ENCODE data around the gene UNCX. TPM values are rescaled to one million over a fixed set of nuclear protein-coding genes. Genes with fewer than 3 reads are reported as not detected.

Gene UNCX
- total RNA-seq, 1 experiment from 2014 or later: not detected

DNA sequence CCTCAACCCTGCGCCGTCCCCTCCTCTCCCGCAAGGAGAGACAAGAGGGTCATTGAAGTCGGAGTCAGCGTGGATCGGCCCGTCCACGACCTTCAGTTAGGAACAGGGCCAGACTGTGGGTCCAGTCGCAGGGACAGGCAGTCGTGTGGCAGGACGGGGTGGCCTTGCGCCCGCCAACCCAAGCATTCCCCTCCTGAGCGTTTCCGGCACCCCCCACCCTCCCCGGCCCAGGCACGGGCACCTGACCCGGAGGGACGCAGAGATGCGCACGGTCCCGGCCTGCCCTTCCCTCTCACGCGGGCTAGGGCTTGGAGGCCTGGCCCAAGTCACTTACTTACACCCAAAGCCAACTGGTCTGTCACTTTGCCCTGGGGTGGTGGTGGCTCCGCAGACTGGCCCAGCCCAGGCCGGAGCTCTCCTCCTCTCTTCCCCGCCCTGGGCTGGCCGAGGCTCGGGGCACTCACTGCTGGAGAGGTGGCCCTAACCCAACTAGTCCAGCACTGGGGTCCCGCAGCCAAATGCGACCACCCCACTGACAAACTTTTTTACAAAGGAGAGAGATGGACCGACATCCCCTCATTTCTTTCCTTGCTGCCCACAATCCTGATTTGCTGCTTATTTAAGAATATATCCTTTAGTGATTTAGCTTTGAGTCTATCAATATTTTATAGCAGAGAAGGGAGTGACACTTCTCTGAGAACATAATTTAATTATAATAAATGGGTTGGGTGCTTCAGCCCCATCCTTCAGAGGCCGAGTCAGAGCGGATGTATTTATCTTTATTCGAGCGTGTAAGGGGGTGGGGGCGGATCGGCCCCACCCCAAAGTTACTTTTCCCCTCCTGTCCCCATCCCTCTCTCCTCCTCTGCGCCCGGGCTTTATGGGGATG is 1.2 kb upstream of the UNCX start:
- DNase-seq (ENCODE audit: low spot score): no peak

- no peak for DNase-seq (ENCODE audit: low spot score)
These were observed 587 bp upstream of the UNCX start for GRCh38 chr7:1232103-1232466.

GRCh38 chr7:1233333-1234048 is 819 bp downstream of the UNCX start:
- DNase-seq (ENCODE audit: low spot score): no peak

DNA sequence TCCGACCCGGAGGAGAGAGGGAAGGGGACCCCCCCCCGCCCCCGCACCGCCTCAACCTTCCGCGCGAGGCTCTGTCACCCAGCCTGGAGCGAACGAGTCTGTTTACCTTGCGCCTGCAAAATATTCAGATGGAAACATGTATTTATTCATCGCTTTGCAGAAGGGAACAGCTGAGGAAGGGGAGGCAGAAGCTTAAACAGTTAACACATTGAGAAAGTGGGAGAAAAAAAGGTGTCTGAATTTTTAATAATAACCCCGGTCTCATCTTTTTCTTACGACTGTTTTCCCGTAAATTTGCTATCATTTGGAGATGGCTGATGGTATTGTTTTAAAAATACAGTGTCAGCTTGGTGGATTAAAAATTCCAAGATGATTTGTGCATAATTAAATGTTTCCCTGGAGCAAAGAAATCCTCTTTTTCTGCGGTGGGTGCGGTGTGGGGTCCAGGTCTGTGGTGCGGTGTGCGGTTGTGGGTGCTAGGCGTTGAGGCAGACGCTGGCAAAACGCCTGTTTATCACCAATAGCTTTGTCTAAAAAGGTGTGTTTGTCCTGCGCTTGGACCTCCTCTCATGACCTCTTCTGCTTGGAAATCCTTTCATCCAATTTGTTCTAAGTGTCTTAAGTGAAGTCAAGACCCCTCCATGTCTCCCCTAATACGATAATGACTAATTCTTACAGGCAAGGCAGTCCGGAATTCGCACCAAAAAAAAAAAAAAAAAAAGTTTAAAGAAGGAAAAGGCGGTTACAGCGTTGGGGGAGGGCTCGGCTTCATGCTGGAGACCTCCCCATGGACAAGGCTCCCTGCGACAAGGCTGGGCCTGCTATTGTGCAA is 1.6 kb downstream of the UNCX start:
- no peak for DNase-seq (ENCODE audit: low spot score)

GRCh38 chr7:1234881-1235500 is 2.3 kb downstream of the UNCX start:
- no peak for DNase-seq (ENCODE audit: low spot score)

- DNase-seq (ENCODE audit: low spot score): no peak
These were observed 2.9 kb downstream of the UNCX start for GRCh38 chr7:1235501-1236131.

DNA sequence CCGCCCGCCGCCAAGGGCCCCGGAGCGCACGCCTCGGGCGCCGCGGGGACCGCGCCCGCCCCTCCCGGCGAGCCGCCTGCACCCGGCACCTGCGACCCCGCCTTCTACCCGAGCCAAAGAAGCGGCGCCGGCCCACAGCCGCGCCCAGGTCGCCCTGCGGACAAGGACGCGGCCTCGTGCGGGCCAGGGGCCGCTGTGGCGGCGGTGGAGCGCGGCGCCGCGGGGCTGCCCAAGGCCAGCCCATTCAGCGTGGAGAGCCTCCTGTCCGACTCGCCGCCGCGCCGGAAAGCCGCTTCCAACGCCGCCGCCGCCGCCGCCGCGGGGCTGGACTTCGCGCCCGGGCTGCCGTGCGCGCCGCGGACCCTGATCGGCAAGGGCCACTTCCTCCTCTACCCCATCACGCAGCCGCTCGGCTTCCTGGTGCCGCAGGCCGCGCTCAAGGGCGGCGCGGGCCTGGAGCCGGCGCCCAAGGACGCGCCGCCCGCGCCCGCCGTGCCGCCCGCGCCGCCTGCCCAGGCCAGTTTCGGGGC is 3.5 kb downstream of the UNCX start:
- DNase-seq (ENCODE audit: low spot score): no peak

GRCh38 chr7:1236831-1237701 is 4.4 kb downstream of the UNCX start:
- DNase-seq (ENCODE audit: low spot score): no peak

GRCh38 chr7:1237704-1238255 is 5.1 kb downstream of the UNCX start:
- no peak for DNase-seq (ENCODE audit: low spot score)

- DNase-seq (ENCODE audit: low spot score): no peak
These were observed 5.8 kb downstream of the UNCX start for GRCh38 chr7:1238450-1238882.

- DNase-seq (ENCODE audit: low spot score): no peak
These were observed 6.5 kb downstream of the UNCX start for GRCh38 chr7:1238931-1239802.

GRCh38 chr7:1239803-1240516 is 7.3 kb downstream of the UNCX start:
- no peak for DNase-seq (ENCODE audit: low spot score)

DNA sequence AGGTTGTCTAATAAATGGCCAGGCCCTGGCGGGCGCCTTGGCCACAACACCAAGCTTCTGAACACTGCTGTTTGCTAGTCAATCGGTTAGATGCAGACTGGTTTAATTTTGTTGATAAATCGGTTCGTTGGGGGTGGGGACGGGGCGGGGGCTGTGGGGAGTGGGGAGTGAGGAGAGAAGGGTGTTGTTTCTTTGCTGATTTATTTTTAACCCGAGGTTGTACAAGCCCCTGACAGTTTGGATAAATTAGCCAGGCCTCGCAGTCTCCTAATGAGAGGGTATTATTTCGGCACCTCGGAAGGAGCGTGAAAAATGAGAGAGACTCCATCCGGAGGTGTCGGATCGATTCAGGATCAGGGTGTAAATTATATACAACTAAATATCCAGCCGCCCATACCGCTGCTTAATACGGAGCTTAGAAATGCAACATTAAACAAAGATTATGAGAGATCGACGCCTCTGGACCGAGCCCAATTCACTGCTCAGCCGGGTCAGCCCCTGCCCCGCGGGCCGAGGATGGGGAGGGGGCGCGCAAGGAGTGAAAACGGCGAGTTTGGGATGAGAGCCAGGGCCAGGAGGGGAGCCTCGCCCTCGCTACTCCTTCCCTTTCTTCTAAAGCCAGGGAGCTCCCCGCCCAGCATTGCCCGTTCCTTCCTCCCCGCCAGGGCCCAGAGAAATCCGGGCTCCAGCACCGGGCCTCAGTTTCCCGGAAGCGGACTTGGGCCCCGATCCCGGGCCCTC is 8.0 kb downstream of the UNCX start:
- DNase-seq (ENCODE audit: low spot score): no peak

GRCh38 chr7:1241258-1241602 is 8.6 kb downstream of the UNCX start:
- DNase-seq (ENCODE audit: low spot score): no peak

GRCh38 chr7:1241603-1242255 is 9.1 kb downstream of the UNCX start:
- no peak for DNase-seq (ENCODE audit: low spot score)

DNA sequence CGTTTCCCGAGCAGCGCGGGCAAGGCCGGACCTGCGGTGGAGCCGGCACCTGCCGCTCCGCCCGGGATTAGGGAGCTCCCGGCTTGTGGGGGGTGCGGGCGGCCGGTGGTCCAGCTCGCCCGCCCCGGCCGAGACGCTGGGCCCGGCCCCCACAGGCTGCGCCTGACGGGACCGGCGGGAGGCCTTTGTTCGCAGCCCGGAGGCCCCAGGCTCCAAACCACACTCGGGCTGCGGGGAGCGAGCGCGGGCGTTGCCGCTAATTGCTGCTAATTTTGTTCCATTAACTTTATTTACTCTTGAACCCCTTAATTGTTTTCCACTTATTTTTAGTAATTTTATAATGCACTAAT is 9.6 kb downstream of the UNCX start:
- no peak for DNase-seq (ENCODE audit: low spot score)
